ENCODE results near the gene PSMB1.
A peak's percentile ranks its signal among the peaks of the same experiment; 100 is the strongest.

PSMB1 gene

DNA sequence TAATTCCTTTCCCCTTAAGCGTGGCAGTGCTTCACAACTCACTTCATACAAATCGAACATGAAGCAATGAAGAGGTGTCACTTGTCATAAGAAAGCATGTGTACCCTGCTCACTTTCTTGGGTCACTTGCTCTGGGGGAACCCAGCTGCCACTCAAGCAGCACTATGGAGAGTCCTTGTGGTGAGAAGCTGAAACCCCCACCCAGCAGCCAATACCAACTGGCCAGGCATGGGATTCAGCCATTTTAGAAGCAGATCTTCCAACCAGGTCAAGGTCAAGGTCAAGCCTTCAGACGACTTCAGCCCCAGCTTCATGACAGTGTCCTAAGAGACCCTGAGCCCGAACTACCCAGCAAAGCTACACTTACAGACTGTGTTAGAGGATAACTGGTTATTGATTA is 62.8 kb downstream of the PSMB1 start:
- TF ChIP-seq, protein P1, sequence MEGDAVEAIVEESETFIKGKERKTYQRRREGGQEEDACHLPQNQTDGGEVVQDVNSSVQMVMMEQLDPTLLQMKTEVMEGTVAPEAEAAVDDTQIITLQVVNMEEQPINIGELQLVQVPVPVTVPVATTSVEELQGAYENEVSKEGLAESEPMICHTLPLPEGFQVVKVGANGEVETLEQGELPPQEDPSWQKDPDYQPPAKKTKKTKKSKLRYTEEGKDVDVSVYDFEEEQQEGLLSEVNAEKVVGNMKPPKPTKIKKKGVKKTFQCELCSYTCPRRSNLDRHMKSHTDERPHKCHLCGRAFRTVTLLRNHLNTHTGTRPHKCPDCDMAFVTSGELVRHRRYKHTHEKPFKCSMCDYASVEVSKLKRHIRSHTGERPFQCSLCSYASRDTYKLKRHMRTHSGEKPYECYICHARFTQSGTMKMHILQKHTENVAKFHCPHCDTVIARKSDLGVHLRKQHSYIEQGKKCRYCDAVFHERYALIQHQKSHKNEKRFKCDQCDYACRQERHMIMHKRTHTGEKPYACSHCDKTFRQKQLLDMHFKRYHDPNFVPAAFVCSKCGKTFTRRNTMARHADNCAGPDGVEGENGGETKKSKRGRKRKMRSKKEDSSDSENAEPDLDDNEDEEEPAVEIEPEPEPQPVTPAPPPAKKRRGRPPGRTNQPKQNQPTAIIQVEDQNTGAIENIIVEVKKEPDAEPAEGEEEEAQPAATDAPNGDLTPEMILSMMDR (IDR thresholded peaks at IDR 0.05; ENCODE audit: unreplicated experiment in 3 of 3): no peak
- H3K9me3 Mint-ChIP-seq: peaks cover 8% of the 10 kb centered on the region
- H3K27me3 Mint-ChIP-seq (ENCODE audit: low read depth): peaks cover 7% of the 10 kb centered on the region
- H3K4me1 Mint-ChIP-seq: peaks cover 3% of the 10 kb centered on the region
- no peak overlapping the region for H3K4me3 Mint-ChIP-seq
- H3K36me3 Mint-ChIP-seq (ENCODE audit: low read depth): no peaks in the 10 kb centered on the region
- H3K27ac Mint-ChIP-seq: no peak overlapping the region

- TF ChIP-seq, protein P1 (IDR thresholded peaks at IDR 0.05; ENCODE audit: unreplicated experiment in 3 of 3): no peak
- Mint-ChIP-seq H3K4me3 (no peak overlapping the region), H3K9me3 (peaks cover 9% of the 10 kb centered on the region), H3K27me3 (ENCODE audit: low read depth) (peaks cover 7% of the 10 kb centered on the region), H3K4me1 (peaks cover 8% of the 10 kb centered on the region), H3K27ac (no peak overlapping the region), H3K36me3 (ENCODE audit: low read depth) (no peaks in the 10 kb centered on the region)
Measured at GRCh38 chr6:170489836-170490235, 63.3 kb downstream of the PSMB1 start.

DNA sequence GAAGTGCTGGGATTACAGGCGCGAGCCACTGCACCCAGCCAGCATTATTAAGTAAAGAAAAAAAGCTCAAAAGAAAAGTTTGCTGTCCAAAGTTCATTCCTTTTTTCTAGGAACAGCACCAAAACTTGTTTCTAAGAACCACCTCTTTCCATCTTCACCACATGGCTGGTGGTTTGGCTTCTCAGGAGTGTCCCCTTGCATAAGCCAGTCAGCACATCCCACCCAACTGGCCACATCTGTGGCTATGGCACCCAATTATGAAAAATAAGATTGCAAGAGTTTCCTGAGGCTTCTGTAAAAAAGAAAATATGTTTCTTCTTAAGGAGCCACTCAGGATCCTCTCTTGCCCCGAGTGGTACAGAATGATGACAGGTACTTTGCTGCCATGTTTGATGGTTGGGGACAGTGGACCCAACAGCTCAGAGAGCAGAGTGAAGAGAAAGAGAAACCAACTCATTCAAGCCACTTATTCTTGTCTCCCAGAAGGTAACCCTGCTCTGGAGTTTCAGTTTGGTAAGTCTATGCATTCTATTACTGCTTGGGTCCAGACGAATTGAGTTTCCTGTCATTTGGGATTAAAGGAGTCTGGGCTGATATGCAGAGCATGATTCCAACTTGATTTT is 65.3 kb downstream of the PSMB1 start:
- H3K4me3 Mint-ChIP-seq: no peak overlapping the region
- H3K4me1 Mint-ChIP-seq: peaks cover 13% of the 10 kb centered on the region
- peaks cover 11% of the 10 kb centered on the region for H3K9me3 Mint-ChIP-seq
- peaks cover under 1% of the 10 kb centered on the region for H3K36me3 Mint-ChIP-seq (ENCODE audit: low read depth)
- H3K27me3 Mint-ChIP-seq (ENCODE audit: low read depth): peaks cover 4% of the 10 kb centered on the region
- TF ChIP-seq, protein P1 (IDR thresholded peaks at IDR 0.05; ENCODE audit: unreplicated experiment in 3 of 3): no peak
- H3K27ac Mint-ChIP-seq: no peak overlapping the region

- Mint-ChIP-seq H3K4me1 (peaks cover 21% of the 10 kb centered on the region), H3K27me3 (ENCODE audit: low read depth) (no peaks in the 10 kb centered on the region), H3K27ac (peak overlapping the region in 1 of 3 experiments; percentile 19), H3K36me3 (ENCODE audit: low read depth) (peaks cover 11% of the 10 kb centered on the region), H3K4me3 (no peak overlapping the region), H3K9me3 (peaks cover 26% of the 10 kb centered on the region)
- TF ChIP-seq, protein P1 (IDR thresholded peaks at IDR 0.05; ENCODE audit: unreplicated experiment in 3 of 3): no peak
Measured at GRCh38 chr6:170485159-170485558, 67.9 kb downstream of the PSMB1 start.
